Activated CD4-positive, alpha-beta T cell treated with anti-CD3 and anti-CD28 coated beads, Interleukin-2, amount 50 U/mL, for 4 hours (primary cell): ENCODE data around the gene ADCK1.
"Not testable (repeated sequence)": the region's sequence is repeated elsewhere in the genome, so short reads cannot be mapped to it uniquely, and the experiment has no call there.

Experiments used
- DNase-seq, 2 experiments: peaks; one replicate each; pipeline ENCODE4 v3.0.0-alpha.2; 2020

The ADCK1 gene, protein sequence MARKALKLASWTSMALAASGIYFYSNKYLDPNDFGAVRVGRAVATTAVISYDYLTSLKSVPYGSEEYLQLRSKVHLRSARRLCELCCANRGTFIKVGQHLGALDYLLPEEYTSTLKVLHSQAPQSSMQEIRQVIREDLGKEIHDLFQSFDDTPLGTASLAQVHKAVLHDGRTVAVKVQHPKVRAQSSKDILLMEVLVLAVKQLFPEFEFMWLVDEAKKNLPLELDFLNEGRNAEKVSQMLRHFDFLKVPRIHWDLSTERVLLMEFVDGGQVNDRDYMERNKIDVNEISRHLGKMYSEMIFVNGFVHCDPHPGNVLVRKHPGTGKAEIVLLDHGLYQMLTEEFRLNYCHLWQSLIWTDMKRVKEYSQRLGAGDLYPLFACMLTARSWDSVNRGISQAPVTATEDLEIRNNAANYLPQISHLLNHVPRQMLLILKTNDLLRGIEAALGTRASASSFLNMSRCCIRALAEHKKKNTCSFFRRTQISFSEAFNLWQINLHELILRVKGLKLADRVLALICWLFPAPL

DNA sequence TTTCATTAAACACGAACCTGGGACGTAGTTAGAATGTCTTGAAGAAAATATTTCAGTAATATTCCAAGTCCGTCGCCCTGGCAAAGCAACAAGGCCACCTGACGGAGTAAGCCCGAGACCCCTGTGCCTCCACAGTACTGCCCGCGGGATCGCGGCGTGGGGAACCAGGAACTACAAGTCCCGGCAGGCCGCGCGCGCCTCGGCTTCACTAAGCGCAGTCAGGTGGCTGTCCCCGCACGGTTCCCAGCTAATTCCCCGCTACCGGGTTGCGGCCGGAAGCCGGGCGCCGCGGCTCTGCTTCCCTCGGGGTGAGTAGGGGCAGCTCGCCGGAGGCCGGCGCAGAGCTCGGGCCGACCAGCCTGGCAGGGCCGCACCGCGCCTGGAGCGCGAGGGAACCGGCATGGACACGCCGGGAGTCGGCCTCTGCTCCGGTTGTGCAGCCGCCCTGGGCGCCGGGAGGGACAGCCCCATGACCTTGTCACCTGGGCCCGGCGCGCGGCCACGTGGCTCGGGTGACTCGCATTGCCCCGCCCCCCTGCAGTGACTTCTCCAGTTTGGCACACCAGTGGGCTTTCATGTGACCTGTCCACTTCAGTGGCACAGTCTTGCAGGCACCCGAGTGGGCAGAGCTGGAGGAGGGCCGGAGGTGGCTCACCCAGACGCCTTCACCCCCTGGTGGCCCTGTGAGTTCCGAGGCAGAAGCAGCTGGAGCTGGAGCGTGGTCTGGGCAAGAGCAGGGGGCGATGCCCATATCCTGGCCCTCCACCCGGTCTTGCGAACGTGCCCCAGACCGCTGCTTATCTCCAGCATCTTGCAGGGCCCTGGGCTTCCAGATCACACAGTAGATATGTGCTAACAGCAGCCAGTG lies at the start of gene ADCK1:
Gene ADCK1 (plus strand): TSS at position 247 of the 868 bp plus-strand sequence. CDS start 18,870 bp downstream, outside the sequence.
- DNase-seq = peak; percentile 82 to 83

DNA sequence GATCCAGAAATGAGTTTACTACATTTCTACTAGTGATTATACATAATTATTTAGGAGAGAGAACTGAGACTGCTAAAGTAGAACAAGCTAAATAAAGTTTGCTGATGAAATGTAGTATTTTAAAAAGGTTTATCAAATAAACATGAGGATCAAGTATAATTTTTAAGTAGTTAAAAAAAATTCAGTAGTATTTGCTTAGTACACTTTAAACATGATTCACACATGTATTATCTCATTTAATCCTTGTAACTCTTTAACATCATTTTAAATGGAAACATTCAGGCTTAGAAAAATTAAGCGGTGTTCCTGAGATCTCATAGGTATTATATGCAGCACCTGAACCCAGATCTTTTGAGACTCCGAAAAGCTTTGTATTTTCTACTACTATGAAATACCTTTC lies 47.6 kb upstream of the ADCK1 start:
- no peak for DNase-seq

DNA sequence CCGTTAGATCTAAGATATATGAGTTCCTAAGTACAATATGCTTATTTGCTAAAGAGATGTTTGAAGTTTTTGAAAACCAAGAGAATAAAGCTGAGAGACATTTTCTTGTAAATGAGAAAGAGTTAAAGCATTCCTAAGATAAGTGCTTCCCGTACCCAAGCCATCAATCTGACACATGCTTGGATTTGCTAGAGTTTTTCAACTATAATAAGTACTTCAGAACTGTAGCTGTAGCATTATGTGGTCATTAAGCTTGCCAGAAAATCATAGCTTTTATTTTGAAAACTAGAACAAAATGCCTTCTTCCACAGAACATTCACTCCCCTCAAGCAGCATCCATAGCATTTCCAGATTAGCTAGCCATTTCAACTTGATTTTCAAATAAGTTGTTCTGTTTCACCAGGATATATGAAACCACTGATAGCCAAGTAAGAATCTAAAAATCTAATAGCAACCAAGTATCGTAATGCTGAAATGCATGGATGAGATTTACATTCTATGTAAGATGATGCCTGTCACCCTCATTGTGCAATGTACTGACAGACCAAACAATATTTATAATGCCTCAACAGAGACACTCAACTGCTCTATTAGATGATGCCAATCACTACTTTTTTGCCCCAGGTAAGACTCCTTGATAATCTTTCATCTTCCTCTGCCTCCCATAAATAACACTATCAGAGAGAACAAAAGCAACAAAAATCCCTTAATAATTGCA lies 47.0 kb upstream of the ADCK1 start:
- no peak for DNase-seq

DNA sequence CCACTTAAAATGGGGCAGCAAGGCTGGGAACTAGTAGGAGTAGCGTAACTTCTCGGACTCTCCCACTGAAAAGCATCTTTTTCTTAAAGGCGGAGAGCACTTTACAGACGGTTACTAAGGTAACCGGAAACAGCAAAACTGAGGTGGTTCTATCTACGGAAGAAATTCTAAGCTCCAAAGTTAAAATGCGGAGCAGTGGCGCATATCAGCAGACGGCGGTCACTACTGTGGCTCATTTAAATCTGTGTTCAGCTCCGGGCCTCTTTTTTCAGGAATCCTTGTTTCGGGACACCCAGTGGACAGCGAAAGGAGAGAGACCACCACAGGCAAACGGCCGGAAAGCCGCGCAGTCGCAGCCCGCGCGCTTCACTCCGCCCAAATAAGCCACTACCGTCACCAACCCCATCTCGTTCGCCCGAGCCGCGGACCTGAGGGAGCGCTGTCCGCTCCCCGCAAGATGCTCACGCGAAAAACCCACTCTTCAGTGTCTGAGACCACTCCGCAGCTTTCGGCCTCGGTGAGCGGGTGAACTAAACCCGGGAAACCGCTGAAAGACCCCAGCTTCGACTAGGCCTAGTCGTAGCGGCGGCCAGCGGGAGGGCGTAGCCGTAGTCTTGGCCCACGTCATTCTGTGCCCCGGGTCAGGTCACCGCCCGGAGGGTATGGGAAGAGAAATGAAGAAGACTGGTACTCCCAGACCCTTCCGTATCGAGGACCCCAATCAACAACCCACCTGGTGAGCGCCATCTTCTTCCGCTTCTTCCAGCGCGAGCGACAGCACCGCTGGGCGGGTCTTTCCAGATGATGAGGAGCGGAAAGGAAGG lies 39.3 kb upstream of the ADCK1 start, which contains the start of gene SNW1:
Gene SNW1 (minus strand): TSS at position 776 of the 824 bp plus-strand sequence. CDS start 29 bp downstream, at position 747.
- peak; percentile 83 to 88 for DNase-seq

DNA sequence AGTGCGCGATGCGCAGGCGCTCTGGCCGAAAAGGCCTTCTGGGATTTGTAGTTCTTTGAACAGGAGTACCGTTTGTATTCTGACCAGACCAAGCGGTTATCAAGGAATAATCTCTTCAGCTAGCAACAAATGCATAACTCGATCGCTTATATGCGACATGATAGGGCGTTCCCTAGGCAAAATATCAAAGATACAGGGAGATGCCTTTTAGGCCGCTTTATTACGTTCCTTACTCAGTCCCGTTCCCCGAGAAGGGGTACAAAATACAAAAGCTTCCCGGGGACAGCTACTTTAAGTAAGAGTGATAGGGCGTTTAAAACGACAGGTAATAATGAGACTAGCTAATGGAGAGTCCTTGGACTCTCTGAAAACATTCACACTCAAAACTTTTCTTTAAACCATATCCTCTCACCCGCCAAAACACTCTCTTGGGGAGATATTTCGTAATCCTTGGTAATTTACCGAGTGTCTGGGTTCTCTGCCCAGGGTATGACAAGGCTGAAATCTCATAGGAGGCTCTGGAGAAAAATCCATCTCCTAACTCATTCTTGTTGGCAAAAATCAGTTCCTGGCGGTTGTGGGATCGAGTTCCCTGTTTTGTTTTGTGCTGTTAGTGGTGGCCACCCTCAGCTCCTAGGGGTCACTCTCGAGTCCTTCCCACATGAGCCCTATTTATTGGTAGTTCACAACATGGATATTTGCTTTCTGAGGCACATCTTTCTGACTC lies 38.5 kb upstream of the ADCK1 start:
- DNase-seq = no peak

DNA sequence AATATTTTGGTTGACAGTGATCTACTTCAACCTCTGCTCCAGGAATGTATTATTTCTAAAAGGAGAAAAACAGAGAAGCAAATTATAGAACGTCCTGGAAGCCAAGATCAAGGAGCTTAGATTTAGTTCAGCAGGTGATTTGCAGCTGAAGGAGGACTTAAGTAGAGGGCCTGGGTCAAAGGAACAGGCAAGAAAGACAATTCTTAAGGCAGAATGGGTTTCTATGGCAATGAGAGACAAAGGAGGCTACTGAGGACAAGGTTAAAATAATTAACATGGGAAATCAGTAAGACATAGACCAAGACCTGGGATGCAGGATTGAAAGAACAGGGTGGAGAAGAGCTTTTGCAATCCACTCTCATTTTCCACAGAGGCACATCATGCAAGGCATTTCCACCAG lies 36.6 kb upstream of the ADCK1 start:
- DNase-seq = no peak

DNA sequence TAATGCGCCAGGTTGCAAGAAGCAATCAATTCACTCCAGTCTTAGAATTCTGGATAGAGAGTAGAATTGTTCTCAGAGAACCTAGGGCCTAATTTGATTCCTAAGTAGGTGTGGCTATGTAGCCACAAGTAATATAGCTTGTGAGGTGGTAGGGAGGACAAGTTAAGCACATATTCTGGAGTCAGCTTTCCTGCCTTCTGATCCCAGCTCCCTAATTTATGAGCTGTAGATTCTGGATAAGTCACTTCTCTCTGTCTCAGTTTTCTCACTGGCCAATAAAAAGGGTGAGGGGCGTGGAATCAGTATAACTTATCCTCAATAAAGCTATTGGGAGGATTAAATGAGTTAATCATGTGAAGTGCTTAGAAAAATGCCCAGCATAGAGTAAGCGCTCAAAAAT lies 35.9 kb upstream of the ADCK1 start:
- DNase-seq = no peak

DNA sequence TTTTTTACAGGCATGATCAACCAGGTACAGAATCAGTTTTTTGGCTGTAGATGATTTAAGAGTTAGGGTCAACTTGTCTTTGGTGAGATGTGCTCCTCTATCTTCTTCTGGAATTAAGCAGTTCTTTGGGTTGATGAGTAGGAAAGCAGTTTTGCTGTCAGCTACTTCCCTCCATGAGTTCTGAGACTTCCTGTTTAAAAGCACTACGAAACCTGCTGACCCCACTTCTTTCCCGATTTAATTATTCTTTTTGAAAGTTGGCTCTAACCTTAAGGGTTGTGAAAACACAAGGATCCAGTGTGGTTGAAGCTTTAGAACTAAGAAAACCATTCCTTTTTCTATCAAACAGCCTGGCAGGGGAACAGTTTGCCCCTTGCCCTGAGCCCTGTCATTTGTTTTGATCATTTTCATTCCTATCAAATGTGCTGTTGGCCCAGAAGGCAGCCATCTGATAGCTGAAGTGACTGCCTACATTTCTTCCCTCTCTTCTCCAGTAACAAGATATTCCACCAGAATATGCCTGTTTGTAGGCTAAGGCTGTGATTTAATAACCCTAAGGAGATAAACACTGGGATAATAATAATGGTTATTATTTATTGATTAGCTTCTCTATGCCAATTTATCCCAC lies 31.4 kb upstream of the ADCK1 start:
- not testable (repeated sequence) for DNase-seq

DNA sequence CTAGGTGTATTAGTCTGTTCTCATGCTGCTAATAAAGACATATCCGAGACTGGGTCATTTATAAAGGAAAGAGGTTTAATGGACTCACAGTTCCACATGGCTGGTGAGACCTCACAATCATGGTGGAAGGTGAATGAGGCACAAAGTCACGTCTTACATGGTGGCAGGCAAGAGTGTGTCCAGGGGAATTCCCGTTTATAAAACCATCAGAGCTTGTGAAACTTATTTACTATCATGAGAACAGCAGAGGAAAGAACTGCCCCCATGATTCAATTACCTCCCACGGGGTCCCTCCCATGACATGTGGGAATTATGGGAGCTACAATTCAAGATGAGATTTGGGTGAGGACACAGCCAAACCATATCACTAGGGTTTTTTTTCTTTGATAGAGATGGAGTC lies 25.9 kb upstream of the ADCK1 start:
- not testable (repeated sequence) for DNase-seq

DNA sequence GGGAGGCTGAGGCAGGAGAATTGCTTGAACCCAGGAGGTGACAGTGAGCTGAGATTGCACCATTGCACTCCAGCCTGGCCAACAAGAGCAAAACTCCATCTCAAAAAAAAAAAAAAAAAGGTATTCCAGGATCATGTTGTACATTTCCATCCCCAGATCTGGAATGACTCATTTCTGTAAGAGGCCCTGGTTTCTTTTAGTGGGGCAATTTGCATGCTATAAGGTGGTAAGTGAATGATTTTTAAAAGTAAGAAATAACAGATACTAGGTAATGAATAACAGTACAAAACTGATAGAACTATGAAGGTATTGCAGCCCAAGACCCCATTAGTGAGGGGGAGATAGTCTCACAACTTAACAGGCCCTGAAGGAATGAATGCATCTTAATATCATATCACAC lies 17.7 kb upstream of the ADCK1 start:
- DNase-seq = no peak

DNA sequence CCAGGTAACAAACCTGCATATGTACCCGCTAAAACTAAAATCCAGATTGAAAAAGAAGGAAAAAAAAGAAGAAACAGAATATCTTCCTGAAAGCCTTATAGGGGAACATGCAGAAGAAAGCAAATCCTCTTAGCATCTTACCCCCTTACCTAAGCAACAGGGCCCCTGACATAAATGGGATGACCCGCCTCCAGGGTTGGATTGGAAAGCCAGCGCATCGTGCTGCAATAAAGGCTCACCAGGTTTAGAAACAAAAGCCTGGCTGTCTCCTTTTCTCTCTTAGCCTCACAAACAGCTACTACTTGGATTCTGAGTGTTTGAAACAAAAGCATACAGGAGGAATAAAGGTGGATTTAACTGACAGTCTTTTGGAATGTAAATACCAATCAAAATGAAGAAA lies 13.8 kb upstream of the ADCK1 start:
- DNase-seq = no peak

DNA sequence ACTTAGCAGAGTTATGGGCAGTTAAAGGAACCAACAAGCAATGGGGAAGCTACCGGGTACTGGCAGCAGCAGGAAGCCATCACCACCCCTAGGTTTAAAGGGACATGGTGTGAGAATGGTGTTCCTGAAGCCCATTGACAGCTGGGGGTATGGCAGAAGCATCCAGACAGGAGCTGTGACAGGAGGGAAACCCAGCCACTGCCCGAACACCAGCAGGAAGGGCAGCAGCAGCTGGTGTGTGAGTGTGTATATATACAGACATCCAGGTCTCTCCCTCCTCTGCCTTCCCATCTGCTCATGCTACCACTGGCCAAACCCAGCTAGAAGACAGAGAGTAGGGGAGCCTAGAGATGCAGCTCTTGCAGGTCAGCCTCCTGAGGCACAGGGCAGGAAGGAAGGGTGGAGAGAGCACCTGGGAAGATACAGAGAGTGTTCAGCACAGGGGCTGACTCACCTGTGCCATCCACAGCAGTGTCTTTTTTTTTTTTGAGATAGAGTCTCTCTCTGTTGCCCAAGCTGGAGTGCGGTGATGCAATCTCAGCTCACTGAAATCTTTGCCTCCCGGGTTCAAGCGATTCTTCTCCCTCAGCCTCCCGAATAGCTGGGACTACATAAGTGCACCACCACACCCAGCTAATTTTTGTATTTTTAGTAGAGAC lies 9.2 kb upstream of the ADCK1 start:
- DNase-seq = no peak

DNA sequence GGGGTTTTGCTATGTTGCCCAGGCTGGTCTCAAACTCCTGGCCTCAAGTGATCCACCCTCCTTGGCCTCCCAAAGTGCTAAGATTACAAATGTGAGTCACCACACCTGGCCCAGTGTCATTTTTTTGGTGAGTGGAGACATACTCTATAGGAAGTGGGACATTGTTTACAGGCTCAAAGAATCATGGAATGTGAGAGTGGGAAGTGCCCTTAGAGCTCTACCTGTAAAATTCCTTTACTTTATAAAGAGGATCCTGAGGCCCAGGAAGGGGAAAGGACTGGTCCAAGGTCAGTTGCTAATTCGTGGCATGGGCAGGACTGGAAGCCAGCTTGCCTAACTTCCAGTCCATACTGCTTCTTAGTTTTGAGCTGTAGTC lies 8.7 kb upstream of the ADCK1 start:
- no peak for DNase-seq

DNA sequence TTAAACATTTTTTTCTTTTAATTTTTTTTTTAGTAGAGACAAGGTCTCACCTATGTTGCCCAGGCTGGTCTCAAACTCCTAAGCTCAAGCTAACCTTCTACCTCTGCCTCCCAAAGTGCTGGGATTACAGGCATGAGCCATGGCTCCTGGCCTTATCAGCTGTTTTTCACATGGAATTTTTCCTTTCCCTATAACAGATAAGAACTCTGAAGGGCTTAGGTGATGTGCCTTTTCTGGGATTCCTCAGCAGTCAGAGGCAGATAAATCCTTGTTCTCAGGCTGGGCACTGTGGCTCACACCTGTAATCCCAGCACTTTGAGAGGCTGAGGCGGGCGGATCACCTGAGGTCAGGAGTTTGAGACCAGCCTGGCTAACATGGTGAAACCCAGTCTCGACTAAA lies 6.7 kb upstream of the ADCK1 start:
- not testable (repeated sequence) for DNase-seq

DNA sequence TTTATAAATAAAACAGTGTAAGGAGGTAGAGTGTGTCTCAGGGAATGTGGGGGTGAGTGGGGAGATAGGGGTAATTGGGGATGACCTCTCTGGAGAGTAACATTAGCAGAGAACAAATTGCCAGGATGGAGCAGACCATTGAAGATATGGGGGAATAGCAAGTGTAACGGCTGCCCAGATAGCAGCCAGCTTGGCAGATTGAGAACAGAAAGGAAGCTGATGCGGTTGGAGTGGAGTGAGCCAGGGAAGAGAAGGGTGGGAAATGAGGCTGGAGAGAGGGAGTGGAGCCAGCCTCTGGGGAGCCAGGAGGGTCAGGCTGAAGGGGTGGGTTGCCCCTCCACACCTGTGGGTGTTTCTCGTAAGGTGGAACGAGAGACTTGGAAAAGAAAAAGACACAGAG lies 5.6 kb upstream of the ADCK1 start:
- no peak for DNase-seq

DNA sequence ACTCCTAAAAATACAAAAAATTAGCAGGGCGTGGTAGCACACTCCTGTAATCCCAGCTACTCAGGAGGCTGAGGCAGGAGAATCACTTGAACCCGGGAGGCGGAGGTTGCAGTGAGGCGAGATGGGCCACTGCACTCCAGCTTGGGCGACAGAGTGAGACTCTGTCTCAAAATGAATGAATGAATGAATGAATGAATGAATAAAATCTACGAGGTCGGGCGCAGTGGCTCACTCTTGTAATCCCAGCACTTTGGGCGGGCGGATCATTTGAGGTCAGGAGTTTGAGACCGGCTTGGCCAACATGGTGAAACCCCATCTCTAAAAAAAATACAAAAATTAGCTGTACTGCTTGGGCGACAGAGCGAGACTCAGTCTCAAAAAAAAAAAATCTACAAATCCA lies 453 bp upstream of the ADCK1 start:
- not testable (repeated sequence) for DNase-seq

DNA sequence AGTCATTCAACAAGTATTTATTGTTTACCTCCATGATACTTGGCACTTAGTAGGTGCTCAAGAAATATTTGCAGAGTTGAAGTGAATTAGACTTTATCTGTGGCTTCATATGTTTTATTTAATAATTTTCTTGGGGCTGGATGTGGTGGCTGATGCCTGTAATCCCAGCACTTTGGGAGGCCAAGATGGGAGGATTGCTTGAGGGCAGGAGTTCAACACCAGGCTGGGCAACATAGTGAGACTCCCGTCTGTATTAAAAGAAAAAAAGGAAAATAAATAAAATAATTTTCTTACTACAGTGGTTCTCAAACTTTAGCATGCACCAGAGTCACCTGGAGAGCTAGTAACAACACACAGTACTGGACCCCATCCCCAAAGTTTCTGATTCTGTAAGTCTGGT lies 905 bp downstream of the ADCK1 start:
- DNase-seq = no peak

DNA sequence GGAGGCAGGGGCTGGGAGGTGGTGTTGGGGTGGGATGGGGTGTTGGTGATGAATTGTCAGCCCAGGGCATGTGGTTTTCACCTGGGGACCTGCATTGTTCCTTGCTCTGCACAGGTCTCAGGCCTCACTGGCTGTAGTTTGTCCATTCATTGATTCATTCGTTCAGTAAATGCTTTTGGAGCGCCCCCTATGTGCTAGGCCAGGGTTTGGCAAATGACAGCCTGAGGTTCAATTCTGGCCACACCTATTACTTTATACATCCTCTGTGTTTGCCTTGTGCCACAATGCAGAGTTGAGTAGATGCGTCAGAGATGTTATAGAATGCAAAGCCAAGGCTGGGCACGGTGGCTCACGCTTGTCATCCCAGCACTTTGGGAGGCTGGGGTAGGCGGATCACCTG lies 4.7 kb downstream of the ADCK1 start:
- DNase-seq = no peak

DNA sequence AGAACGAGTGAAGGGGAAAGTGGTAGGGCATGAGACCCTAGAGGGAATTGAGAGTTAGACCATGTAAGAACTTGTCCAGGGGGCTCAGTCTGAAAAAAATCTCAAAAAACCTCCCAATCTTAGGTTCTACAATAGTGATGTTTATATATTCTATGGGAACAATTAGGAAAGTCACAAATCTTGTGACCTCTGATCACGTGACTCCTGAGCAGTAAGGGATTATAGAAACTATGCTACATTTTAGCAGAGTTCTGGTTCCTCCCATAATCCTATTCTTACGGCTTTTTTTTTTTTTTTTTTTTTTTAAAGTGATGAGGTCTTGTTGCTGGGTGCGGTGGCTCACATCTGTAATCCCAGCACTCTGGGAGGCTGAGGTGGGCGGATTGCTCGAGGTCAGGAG lies 5.8 kb downstream of the ADCK1 start:
- DNase-seq = no peak

DNA sequence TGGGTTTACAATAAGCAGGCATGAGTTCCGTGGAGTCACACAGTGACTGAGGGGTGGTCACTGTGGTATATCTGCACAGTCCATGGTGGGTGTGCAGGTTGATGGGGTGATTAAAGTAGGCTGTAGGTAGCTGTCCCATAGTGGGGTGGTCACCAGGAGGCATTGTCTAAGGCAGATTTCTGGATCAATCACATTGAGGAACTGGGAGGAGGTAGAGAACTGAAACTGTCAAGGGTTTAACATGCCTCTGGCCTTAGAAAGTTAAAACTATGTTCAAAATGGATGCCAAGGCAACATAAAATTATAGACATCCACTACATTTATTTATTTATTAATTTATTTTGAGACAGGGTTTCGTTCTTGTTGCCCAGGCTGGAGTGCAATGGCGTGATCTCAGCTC lies 8.3 kb downstream of the ADCK1 start:
- no peak for DNase-seq
